HG02973 (cell line): ENCODE results near the gene SPCS2.

Experiments
- ATAC-seq: cut with Tn5 transposase; IDR thresholded peaks from one replicate; pipeline ENCODE4 v1.9.1; 2021; ENCODE audit warnings: moderate library complexity; ENCODE audit not compliant: unreplicated experiment

Gene SPCS2

GRCh38 chr11:74948898-74949752, at the start of gene SPCS2, which contains the start of gene XRRA1:
TSS of gene SPCS2 (plus strand) at chr11:74949266. CDS start at chr11:74949286, 20 bp downstream.
TSS of gene XRRA1 (minus strand) at chr11:74949091. CDS start at chr11:74940878, 8,213 bp downstream.
- ATAC-seq, result peak; percentile 85

GRCh38 chr11:74902342-74902741, 46.7 kb upstream of the SPCS2 start:
- ATAC-seq, result no peak

DNA sequence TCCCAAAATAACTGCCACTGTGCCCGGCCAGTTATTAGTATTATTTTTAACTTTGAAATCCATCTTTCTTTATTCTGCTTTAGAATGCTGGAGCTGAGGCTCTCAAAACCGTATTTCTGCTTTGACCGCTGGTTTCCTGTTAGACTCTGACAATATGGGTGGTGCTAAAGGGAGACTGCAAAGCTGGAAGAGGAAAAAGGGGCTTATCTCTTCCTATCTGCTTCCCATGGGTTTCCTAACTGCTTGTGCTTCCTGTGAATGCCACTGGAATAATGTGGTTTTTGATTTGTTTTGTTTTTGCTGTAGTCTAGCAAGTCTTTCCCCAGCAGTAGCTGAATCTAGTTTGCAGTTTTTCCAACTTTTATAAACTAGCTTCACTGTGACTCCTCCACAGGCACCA, 43.7 kb upstream of the SPCS2 start:
- ATAC-seq, result no peak

DNA sequence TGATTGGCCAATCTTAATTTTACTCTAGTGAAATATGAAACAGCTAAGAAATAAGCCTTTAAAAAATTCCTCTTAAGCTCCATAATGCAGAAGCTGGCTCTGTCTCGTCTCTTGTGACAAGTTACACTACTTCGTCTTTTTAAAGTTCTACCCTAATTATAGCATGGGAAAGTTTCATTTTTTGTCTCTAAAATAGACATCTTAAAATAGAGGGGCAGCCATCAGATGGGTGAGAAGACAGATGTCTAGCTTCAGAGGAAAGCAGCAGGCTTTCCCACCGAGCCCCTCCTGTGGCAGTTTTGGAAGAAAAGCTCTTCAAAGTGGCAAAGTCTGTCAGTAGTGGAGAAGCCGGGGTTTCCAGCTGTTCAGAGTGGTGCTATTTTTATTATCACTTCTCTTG, 39.7 kb upstream of the SPCS2 start:
- ATAC-seq, result no peak

DNA sequence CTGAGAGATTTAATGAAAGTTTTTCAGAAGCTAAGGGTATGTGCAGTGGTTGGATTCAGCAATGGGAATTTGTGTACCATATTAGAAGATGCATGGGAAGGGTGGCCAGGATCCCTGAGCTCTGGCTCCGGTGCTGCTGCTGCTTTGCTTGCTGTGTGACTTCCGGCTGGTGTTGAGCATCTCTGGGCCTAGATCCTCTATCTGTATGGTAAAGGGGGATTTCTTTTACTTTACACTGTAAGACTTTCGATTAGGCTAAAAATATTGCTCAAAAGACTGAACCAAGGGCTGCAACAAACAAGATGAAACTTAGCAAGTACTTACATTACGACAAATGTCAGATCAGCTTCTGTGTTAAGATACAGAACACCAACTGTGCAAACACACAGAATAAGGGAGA, 39.3 kb upstream of the SPCS2 start:
- ATAC-seq, result no peak

- no peak for ATAC-seq
Observed at GRCh38 chr11:74923125-74923524, 25.9 kb upstream of the SPCS2 start.

DNA sequence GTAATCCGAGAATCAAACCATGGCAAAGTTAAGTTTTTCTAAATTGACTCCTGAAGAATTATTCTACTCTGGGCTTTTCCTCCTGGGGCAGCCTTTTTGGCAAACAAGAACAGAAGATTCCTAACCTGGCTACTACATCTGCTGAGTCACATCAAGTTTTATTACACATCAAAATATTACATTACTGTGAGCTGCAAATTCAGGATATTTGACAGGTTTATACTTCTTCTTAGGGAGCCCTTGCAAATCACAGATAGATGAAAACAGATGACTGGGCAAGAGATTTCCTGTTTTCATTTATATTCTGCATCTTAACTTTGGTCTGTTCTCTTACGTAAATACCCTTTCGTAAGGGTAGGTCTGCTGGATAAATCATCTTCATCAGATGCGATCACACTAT, 23.8 kb upstream of the SPCS2 start:
- no peak for ATAC-seq

- no peak for ATAC-seq
Observed at GRCh38 chr11:74926304-74927030, 22.6 kb upstream of the SPCS2 start.

DNA sequence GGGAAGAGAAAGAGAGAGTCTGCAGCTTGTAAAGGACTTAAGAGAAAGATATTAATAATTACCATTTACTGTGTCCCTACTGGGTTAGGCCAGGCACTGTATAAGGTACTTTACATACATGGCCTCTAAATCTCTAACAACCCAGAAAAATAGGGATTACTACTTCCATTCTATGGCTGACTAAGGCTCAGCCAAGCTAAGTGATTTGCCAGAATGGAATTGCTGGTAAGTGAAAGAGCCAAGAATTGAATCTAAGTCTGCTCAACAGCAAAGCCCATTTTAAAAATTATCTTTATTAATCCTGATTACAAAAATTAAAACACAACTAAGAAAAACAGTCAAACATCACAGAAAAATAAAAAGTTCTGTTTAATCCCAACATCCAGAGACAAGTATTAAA, 21.6 kb upstream of the SPCS2 start:
- no peak for ATAC-seq

DNA sequence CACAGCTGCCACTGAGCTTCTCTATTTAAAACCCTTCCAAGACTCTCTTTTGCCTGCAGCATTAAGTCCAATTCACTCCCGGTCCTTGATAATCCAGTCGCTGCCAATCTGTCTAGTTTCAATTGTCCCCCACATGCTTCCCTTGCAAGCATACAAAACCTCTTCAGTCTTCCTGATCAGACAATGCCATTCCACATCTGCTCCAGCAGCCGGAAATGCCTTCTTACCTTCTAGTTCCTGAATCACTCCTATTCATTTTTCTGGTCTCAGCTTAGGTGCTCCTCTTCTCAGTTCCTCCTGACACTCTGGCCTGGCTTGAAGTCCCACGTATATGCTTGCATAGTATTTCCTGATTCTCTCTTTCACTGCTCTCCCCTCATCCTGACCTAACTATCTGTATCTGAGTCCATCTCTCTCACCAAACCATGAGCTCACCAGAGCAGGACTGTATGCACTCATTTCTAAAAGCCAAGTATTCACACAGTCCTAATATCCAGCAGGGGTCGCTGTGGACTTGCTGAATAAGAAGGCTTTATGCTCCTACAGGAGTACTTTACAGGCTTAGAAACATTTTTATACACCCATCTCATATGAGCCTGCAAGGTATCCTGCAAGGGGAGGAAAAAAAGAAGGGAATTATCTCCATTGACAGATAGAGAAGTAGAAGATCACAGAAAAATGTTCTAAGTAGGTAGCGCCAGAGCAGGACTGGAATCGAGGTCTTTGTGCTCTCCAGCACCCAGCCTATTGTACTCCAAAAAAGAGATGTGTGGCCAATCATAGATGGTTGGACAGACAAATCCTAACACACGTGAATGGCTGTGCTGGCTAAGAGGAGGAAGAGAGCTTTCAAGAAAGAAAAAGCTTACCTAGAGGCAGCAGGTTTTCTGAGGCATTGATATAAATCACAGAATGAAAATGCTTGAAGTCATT, 19.4 kb upstream of the SPCS2 start:
- ATAC-seq, result no peak

DNA sequence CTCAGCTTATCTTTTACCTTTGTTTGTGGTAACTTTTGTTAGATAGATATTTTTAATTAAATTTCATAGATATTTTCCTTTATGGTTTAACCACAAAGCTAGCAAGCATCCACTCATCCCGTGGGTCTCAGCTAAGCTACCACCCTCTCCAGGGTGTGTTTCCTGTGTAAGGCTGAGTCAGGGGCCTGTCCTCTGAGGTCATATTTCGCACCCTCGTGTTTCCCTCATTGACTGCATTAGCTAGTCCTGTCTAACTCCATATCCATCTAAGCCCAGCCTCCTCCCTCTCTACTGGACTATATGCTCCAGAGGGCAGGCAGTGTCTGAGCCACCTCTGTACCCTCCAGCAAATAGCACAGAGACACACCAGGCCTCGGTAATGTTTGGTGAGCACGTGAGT, 16.9 kb upstream of the SPCS2 start:
- no peak for ATAC-seq

DNA sequence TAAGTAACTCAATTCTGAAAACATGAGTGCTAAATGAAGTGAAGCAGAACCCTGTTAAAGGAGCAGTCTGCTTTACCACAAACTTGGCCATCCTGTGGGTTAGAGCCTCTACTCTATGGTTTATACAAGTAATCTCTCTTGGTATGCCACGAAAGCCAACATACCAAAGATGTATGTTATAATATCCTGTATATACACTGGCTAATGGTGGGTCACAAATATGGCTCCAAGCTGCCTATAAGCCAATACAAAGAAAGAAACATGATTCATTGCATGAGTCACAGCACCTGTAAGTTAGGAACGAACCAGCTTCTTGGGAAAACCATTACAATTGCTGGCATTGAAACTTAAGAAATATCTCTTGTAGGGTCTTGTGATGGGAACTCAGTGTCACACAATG, 16.3 kb upstream of the SPCS2 start:
- ATAC-seq, result no peak

DNA sequence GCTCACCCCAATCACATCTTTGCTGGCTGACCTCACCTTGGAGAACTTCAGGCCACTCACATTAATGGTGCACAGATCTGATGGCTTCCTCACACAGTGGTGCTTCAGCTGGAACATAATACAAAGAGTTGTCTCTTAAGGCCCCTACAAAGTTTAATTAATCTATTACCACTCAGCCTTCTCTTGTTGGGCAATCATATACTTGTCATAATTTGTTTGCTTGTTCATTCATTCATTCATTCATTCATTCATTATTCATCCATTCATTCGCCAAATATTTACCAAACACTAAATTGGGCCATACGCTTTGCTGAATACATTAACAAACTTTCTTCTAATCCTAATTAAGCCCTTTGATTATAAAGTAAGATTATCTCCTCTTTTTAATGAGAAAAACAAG, 15.3 kb upstream of the SPCS2 start:
- ATAC-seq, result no peak

DNA sequence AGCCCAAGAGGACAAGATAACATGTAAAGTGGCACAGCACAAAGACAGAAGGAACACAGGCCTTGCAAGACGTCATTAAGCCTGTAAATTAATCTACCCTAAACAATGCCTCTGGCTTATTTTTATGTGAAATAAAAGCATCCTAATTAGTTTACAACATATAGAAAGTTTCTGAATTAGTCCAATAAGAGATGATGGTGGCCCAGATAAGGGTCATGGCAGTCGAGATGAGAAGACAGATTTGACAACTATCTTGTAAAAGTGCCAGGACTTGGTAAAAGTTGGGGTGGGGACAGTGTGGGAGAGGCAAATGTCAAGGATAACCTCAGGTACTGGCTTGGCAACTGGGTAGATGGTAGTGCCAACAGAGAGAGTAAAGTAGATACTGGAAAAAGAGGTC, 13.8 kb upstream of the SPCS2 start:
- ATAC-seq, result no peak

DNA sequence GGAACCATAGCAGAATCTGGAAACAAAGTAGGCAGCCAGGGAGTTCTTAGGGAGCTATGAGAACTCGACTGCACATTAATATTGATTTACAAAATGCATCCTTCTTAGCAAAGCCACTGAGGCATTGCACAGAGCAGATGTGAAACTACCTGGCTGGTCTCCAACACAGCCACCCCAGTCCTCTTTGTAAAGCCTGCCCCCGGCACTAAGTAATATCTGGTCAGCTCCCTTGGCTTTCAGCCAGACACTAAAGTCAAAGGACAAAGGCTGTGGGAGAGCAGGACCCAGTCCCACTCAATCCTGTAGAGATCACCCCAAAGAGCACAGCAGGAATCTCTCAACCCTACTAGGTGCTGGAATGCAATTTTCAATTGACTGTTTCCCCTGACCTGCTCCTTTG, 13.0 kb upstream of the SPCS2 start:
- ATAC-seq, result no peak

DNA sequence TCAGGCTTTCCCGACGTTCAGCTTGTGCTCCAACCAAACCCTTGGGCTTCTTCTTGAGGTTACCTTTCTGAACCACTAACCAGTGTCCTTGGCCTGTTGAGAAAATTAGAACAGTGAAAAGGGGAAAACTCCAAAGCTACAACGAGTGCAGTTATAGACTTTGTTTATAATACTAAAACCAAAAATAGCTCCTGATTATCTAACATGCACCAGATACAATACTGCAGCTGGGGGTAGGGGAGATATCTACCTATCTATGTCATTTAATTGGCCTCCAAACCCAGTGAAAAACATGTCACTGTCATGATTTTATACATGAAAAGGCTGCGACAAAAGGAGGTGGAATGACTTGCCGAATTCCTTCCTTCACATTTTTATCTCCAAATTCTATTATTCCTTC, 12.1 kb upstream of the SPCS2 start:
- no peak for ATAC-seq

GRCh38 chr11:74937696-74938475, 11.2 kb upstream of the SPCS2 start:
- ATAC-seq, result no peak

DNA sequence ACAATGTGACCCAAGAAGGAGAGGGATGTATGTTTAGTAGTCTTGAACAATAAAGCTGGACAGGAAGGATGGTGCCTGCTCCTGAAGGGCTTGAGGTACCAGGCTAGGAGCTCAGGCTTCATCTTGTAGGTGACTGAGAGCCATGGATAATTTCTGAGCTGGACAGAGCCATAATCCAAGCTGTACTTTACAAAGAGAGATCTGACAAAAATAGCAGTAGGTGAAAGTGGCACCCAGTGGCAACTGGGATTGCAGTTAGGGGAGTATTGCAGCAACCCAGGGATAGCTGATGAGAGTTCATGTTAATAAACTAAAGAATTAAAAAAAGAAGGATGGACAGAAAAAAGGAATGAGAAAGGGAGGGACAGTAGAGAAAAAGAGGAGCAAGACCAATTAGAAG, 7.6 kb upstream of the SPCS2 start:
- no peak for ATAC-seq

DNA sequence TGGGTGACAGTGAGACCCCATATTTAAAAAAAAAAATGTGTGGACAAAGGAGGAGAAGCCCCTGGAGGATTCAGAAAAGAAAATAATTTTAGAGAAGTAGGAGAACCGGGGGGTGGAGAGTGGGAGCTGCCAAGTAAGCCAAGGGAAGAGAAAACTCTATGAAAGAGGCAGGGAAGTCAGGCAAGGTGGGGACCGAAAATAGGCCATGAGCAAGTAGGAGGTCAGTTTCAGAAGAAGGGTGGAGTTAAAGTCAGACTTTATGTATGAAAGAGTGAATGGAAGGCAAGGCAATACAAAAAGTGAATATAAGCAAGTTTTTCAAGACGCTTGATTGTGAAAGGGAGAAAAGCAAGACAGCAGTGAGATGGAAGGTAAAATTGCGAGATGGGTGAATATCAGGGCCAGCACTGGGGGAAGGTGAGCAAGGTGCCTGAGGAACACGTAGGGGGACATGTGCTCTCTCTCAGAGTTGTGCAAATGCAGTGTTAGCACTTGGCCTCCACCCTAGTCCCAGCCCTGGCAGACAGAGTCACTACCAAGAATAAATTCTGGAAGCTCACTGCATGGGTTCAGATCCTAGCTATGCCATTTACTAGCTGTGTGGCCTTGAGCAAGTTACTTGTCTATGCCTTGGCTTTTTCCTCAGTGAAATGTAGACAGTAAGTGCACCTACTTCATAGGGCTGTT, 6.8 kb upstream of the SPCS2 start:
- ATAC-seq, result no peak

DNA sequence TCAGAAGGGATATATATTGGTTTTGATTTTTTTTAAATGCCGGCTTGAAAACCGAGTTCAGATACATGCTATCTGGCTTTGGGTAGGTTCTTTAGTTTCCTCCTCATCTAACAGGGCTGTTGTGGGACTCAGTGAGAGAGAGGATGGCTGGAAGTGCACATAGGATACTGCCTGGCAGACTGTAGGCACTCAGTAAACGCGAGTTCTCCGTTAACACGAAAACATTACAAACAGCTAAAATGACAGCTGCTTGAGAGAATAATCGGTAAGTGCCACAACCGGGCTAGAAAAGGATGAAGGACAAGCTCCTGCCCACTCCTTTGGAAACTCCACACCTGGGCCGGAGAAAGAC, 544 bp upstream of the SPCS2 start:
- peak; percentile 20 for ATAC-seq
